Measurements from ENCODE around the gene FCMR. TPM values are rescaled to one million over a fixed set of nuclear protein-coding genes. Genes with fewer than 3 reads are reported as not detected.

Gene FCMR
- total RNA-seq, 1 donor from 2014 or later, result 146 TPM

DNA sequence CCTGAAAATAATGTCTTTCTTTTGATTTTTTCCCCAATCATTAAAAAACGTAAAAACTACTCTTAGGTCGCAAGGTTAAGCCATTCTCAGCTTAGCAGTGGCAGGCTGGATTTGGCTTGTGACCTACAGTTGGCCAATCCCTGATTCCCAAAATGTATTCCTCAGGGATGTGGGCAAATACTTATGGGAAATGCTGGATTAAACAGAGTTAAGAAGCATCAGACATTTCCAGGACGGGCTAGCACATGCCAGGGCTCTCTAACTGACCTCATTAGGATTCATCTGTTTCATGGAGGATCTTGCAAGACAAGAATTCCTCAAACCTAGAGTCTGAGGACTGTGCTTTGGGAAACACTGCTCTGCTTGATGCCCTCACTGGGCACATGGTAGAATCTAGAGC is 25.5 kb downstream of the FCMR start:
- Mint-ChIP-seq H3K4me1 (peaks cover 22% of the 10 kb centered on the region), H3K27ac (no peak overlapping the region), H3K4me3 (no peak overlapping the region), H3K27me3 (no peaks in the 10 kb centered on the region), H3K9me3 (no peaks in the 10 kb centered on the region), H3K36me3 (ENCODE audit: low read depth) (no peaks in the 10 kb centered on the region)
- CTCF ChIA-PET, result no interaction called here
- no peak for ATAC-seq (ENCODE audit: low read depth)
- intact Hi-C loops (cut with micrococcal nuclease), result no loop called here
- no peak for DNase-seq
- POLR2A ChIA-PET, result no interaction called here
- TF ChIP-seq, protein P1, sequence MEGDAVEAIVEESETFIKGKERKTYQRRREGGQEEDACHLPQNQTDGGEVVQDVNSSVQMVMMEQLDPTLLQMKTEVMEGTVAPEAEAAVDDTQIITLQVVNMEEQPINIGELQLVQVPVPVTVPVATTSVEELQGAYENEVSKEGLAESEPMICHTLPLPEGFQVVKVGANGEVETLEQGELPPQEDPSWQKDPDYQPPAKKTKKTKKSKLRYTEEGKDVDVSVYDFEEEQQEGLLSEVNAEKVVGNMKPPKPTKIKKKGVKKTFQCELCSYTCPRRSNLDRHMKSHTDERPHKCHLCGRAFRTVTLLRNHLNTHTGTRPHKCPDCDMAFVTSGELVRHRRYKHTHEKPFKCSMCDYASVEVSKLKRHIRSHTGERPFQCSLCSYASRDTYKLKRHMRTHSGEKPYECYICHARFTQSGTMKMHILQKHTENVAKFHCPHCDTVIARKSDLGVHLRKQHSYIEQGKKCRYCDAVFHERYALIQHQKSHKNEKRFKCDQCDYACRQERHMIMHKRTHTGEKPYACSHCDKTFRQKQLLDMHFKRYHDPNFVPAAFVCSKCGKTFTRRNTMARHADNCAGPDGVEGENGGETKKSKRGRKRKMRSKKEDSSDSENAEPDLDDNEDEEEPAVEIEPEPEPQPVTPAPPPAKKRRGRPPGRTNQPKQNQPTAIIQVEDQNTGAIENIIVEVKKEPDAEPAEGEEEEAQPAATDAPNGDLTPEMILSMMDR (IDR thresholded peaks at IDR 0.05), result no peak

DNA sequence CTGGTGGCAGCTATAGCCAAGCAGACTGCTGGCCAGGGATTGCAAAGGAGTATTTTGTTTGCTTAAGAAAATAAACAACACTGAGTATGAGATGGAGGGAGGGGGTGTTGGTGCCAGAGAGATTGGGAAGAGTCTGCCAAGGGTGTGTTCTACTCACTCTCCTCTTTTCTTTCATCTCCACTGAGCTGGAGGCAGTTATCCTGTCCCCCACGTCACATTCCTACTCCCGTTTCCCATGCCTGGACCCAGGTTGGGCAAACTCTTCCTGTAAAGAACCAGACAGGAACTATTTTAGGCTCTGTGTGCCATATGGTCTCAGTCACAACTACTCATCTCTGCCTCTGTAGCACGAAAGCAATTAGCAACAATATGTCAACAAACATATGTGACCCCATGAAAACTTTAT is 25.9 kb downstream of the FCMR start:
- Mint-ChIP-seq H3K27ac (no peak overlapping the region), H3K4me1 (peaks cover 21% of the 10 kb centered on the region), H3K4me3 (no peak overlapping the region), H3K9me3 (no peaks in the 10 kb centered on the region), H3K27me3 (no peaks in the 10 kb centered on the region), H3K36me3 (ENCODE audit: low read depth) (no peaks in the 10 kb centered on the region)
- DNase-seq, result no peak
- no peak for ATAC-seq (ENCODE audit: low read depth)
- ChIA-PET CTCF (no interaction called here), POLR2A (no interaction called here)
- intact Hi-C loops (cut with micrococcal nuclease), result no loop called here
- TF ChIP-seq, protein P1 (IDR thresholded peaks at IDR 0.05), result no peak

DNA sequence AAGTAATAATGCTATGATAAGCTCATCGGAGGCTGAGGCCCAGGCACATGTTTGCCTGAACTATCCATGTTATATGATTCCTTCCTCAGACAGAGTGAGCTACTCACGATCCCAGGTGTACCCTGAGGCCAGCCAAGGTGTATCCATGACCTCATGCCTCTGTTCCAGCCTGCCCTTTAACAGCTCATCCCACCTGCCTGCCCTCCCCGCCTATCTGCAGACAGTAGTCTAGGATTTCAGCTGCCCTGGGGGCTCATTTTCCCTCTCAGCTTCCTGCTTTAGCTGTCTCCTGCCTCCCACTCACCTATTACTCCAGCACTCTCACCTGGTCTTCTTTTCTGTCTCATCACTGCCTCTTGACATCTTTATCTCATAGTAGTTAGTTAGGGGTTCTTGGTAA is 26.4 kb downstream of the FCMR start:
- CTCF ChIA-PET, result no interaction called here
- no peaks in the 10 kb centered on the region for H3K27me3 Mint-ChIP-seq

DNA sequence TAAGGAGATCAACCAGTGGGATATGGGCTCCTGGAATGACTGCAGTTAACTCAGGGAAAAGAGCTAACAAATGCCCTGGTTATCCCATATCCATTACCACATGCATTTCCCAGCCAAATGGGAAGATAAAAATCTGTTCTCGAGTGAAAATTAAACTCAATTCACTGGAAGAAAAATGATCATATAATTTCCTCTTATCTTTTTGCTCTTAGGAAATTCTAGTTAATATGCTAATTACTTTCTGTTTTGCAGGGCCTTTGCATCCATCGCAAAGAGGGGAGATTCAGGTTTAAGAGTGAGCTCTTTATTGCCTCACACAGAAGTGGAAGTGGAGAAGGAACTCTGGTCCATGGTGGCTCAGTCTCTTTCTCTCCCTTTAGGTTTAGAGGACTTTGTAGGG is 28.4 kb downstream of the FCMR start:
- ChIA-PET POLR2A (no interaction called here), CTCF (interaction anchor here (0.9 kb wide), 1 partner anchor 19 kb away, joined by 6 read pairs; no protein-coding TSS in a partner anchor)
- Mint-ChIP-seq H3K36me3 (ENCODE audit: low read depth) (no peaks in the 10 kb centered on the region), H3K4me3 (no peak overlapping the region), H3K9me3 (no peaks in the 10 kb centered on the region), H3K27me3 (no peaks in the 10 kb centered on the region), H3K27ac (no peak overlapping the region), H3K4me1 (peaks cover 9% of the 10 kb centered on the region)
- intact Hi-C loops (cut with micrococcal nuclease), result no loop called here
- TF ChIP-seq, protein P1 (IDR thresholded peaks at IDR 0.05), result no peak
- no peak for ATAC-seq (ENCODE audit: low read depth)
- no peak for DNase-seq

More for the DNA sequence above, 26.4 kb downstream of the FCMR start:
- no peak overlapping the region for H3K27ac Mint-ChIP-seq
- H3K4me1 Mint-ChIP-seq, result peaks cover 20% of the 10 kb centered on the region
- DNase-seq (no peak), ATAC-seq (ENCODE audit: low read depth) (no peak)
- H3K9me3 Mint-ChIP-seq, result no peaks in the 10 kb centered on the region
- POLR2A ChIA-PET, result interaction anchor here (0.8 kb wide), 1 partner anchor 10 kb away, joined by 4 read pairs; no protein-coding TSS in a partner anchor
- intact Hi-C loops (cut with micrococcal nuclease), result no loop called here
- H3K4me3 Mint-ChIP-seq, result no peak overlapping the region
- H3K36me3 Mint-ChIP-seq (ENCODE audit: low read depth), result no peaks in the 10 kb centered on the region
- TF ChIP-seq, protein P1 (IDR thresholded peaks at IDR 0.05), result no peak

DNA sequence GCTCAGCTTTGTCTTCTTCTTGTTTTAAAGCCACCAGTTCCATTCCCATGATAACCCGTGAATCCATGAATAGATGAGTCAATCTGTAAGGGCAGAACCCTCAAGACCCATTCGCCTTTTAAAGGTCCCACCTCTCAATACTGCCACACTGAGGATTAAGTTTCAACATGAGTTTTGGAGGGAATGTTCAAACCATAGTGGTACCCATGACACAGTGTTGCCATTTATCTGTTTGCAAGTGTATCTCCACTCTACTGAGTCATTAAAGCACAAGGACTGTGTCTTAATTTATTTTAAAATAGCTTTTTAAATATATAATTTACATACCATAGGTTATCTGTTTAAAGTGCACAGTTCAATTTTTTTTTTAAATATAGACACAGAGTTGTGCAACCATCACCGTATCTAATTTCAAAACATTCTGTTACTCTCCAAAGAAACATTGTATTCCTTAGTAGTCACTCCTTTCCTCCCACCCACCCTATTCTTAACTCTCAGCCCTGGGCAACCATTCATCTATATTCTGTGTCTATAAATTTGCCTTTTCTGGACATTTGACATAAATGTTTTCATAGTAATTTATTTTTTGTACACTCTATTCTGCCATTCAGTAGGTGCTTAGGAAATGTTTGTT is 29.3 kb downstream of the FCMR start:
- Mint-ChIP-seq H3K9me3 (no peaks in the 10 kb centered on the region), H3K27ac (no peak overlapping the region), H3K4me1 (peaks cover 9% of the 10 kb centered on the region), H3K4me3 (no peak overlapping the region), H3K27me3 (no peaks in the 10 kb centered on the region), H3K36me3 (ENCODE audit: low read depth) (no peaks in the 10 kb centered on the region)
- TF ChIP-seq, protein P1 (IDR thresholded peaks at IDR 0.05), result no peak
- intact Hi-C loops (cut with micrococcal nuclease), result no loop called here
- ChIA-PET CTCF (no interaction called here), POLR2A (no interaction called here)
- no peak for ATAC-seq (ENCODE audit: low read depth)
- no peak for DNase-seq
